NCI-H2196 (cell line): Measurements from ENCODE around the gene BCDIN3D.
A peak's percentile ranks its signal among the peaks of the same experiment; 100 is the strongest.

Source experiments
- DNase-seq: peaks from one replicate; lab custom pipeline; 2025; ENCODE audit not compliant: unreplicated experiment; lab: John Stamatoyannopoulos, UW

BCDIN3D gene

DNA sequence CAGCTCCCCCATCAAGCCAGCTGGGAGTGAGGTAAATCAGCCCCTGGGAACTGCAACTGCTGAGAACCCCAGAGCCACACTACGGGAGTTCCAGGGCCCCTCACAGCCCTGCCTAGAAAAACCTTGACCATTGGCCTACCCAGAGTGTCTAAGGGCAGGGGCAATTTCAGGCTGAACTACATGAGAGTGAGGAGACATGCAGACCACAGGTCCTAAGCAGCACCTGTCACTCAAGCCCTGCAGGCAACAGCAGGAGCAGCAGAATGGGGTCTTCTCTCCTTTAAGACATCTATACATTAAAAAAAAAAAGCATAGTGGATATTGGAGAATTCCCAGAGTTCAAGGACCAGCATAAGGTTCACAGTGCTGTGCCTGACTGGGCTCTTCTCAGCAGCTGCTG is 19.6 kb downstream of the BCDIN3D start:
- no peak for DNase-seq

DNA sequence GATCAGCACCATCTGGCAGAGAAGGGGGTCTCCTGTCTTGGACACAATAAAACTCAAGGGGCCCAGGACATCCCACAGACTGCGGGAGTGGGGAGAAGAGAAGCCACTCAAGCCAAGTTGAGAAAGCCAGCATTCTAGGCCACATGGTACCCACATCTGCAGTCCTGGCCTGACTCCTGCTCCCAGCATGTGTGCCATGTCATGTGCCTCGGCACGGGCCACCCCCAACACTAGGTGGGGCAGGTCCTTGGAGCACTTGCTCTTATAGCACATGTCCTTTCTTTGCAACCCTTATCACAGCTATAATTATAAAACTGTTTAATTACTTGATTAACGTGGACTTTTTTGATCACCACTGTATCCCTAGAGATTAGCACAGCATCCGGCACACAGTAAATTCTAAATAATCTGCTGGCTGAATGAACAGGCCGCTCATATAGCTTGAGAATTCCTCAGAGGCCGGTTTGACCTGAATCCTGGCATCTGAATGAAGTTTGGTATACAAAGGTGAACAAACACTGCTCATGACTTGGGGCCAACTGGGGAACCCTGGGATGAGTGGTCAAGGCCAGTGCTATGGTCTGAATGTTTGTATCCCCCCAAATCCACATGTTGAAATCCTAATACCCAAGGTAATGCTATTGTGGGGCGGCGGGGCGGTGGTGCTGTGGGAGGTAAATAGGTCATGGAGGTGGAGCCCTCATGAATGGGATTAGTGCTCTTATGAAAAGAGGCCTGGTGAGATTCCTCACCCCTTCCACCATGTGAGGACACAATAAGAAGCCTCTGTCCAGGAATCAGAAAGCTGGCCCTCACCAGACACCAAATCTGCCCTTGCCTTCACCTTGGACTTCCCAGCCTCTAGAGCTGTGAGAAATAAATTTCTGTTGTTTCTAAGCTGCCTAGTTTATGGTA is 21.3 kb downstream of the BCDIN3D start:
- DNase-seq = no peak

DNA sequence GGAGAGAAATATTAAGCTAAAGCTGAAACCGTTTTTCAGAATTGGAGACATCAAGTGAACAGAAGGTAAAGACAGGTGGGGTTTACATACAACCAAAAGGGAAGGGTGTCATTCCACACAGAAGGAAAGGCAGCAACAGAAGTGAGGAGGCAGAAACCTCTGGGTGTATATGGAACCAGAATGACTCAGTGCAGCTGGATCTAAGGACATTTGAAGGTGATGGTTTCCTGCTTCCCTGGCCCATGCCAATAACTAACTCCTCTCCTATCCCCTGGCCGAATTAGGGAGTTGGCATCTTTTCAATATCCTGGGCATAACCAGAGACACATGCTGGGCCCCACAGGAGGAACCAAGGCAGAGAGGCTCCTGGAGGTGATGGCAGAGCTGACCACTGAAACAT is 23.1 kb downstream of the BCDIN3D start:
- no peak for DNase-seq

DNA sequence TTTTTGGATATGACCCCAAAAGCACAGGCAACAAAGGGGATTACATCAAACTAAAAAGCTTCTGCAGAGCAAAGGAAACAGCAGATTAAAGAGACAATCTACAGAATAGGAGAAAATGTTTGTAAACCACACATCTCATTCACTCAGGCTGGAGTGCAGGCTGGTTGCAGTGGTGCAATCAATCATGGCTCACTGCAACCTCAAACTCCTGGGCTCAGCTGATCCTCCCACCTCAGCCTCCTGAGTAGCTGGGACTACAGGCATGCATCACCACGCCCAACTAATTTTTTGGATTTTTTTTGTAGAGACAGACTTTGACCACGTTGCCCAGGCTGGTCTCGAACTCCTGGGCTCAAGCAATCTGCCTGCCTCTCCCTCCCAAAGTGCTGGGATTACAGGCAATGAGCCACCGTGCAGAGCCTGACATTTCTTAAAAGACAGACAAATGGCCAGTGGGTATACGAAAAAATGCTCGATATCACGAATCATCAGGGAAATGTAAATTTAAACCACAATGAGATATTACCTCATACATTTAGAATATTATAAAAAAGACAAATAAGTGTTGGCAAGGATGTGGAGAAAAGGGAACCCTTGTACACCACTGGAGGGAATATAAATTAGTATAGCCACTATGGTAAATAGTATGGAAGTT is 24.5 kb downstream of the BCDIN3D start:
- no peak for DNase-seq

DNA sequence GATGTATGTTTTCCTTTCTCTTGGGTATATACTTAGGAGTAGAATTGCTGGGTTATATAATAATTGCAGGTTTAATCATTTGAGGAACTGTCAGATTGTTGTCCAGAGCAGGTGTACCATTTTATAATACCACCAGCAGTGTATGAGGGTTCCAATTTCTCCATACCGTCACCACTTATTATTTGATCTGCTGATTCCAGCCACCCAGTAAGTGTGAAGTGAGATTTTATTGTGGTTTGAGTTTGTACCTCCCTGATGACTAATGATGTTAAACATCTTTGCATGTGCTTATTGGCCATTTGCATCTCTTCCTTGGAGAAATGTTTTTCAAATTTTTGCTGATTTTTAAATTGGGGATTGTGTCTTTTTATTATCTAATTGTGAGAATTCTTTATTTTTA is 29.8 kb downstream of the BCDIN3D start:
- peak; percentile 21 for DNase-seq

DNA sequence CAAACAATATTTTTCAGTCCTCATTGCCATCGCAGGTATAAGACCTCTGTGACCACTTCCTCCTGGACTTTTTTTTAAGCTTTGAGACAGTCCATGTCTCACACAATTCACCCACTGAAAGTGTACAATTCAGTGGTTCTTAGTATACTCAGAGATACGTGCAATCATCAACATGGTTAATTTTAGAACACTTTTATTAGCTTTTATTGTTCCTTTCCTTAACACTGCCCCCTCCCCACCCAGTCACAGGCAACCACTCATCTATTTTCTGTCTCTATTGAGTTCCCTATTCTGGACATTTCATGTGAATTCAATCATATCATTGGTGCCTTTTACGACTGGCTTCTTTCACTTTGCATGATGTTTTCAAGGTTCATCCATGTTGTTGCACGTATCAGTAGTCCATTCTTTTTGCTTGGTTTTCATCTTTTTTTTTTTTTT is 30.9 kb downstream of the BCDIN3D start:
- no peak for DNase-seq

GRCh38 chr12:49811136-49811535 is 31.8 kb downstream of the BCDIN3D start:
- DNase-seq = no peak

DNA sequence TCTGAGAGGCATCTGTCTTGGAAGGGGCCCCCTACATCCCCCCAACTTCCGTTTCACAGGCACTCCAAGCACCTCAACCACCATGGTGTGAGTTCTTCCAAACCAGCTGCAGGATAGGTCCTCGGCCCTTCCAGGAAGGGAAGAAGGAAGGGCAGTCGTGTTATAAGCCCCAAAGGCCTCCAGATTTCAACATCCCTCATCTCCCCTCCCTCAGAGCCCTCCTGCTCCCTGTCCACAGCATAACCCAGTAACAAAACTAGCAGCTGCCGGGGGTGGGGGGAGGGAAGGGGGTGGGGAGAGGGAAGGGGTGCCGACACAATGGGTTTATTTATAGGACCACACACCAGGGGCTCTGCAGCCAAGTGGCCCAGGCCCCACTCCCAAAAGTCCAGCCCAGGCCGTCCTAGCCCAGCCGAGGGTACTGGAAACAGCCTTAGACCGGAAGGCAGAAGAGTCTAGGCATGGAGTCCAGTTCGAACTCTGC is 33.0 kb downstream of the BCDIN3D start:
- no peak for DNase-seq

- no peak for DNase-seq
Observed at GRCh38 chr12:49809381-49809905, 33.5 kb downstream of the BCDIN3D start.

DNA sequence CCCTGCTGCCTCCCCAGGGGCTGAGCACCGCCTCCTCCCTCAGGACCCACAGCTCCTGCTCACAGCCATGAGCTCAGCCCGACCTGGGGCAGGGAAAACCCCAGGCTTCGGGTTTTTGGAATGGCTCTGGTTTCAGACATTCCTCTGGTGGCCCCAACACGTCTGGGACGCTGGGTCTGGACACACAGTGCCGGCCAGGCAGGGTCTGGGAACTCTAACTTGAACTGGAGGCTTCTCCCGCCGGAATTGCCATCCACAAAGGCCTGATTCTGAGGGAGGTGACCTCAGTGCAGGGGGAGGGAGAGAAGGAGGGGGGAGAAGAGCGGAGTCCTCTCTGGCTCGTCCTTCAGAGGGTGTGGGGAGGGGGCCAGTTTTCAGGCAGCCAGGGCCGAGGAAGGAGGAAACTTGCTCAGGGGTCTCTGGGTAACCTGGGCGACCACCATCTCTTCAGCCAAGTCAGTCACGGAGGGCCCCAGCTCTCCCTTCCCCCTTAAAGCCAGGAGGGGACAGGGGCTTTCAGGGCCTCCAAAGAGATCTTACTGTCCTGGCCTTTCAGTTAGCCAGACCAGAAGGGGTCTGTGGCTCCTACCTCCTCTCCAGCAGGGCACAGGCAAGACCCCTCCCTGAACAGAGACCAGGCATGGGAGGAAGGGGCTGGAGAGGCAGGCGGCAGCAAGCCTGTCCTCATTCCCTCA is 34.1 kb downstream of the BCDIN3D start:
- DNase-seq = no peak

DNA sequence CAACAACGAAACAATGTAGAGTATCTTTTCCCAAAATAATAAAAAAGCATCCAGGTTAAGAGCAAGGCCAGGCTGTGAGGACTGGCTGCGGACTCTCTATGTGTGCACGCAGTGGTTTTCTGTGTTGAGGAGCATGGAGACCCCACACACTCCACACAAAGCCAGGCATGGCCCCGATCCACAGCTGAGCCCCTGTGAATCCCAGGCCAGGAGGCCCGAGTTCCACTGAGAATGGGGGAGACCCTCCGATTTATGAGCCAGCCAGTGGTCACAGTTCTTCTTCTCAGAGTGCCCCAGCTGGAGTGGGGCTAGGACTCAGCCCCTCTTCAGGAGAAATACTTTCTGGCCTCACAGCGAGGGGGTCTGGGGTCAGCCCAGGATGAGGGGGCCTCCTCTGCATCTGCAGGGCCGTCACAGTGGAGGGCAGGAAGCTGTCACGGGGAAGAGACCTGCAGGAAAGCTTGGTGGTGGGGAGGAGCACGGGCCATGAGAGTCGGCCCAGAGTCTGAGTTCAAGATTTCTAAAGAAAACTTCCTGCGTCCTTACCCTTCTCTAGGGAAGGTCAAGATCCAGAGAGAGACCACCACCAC is 34.8 kb downstream of the BCDIN3D start:
- DNase-seq = no peak

- DNase-seq = no peak
Observed at GRCh38 chr12:49806877-49807276, 36.0 kb downstream of the BCDIN3D start.

DNA sequence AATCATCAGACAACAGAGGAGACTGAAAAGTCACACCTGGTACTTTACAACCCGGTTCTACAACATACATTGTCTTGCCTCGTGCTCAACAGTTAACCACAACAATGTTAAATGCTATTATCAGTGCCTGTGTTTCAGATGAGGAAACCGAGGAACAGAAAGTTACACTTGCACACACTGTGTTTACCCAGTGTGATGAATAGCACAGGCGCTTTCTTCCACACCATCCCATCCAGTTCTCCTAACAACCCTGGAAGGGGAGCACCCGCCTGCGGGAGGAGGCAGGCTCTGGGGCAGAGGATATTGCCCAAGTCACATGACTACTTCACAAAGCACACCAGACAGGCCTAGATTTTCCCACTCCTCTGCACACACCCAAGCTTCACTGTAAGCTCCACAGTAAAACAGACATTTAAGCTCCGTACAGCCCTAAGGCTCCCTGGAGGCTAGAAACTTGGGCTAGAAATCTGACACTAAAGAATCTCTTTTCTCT is 36.5 kb downstream of the BCDIN3D start:
- no peak for DNase-seq

GRCh38 chr12:49805409-49805808 is 37.5 kb downstream of the BCDIN3D start:
- DNase-seq = no peak

- DNase-seq = no peak
Observed at GRCh38 chr12:49804821-49805220, 38.1 kb downstream of the BCDIN3D start.

DNA sequence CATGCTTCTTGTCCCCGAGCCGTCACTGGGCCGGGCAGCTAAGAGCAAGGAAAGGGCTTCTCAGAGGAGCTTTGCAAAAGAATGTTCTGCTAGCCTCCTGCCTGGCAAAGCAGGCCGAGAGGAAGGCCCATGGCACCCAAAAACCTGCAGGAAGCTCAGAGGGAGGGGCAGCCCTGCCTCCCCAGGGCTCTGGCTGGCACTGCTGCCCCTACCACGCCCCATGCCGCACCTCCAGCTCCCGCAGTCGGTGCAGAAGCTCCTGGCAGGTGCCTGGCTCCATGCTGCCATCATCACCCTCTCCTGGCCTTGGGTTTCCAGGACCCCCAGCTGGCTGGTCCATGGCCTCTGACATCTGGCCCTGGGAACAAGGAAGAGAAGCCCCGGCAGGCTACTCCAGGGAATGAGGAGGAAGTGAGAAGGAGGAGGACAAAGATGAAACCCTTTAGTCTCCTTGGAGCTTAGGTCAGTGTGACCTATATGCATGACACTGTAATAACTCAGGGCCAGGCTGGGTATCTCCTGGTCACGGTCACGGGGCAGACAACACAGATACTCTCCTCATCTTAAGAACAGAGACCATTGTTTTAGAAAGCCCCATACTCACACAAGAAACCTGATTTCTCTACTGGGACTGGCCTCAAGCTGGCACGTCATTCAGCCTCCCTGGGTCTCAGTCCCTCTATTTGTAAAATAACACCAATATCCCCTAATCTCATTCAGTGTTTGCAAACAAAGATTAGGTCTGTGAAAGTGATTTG is 39.0 kb downstream of the BCDIN3D start:
- no peak for DNase-seq

GRCh38 chr12:49801141-49802063 is 41.5 kb downstream of the BCDIN3D start:
- DNase-seq = no peak

DNA sequence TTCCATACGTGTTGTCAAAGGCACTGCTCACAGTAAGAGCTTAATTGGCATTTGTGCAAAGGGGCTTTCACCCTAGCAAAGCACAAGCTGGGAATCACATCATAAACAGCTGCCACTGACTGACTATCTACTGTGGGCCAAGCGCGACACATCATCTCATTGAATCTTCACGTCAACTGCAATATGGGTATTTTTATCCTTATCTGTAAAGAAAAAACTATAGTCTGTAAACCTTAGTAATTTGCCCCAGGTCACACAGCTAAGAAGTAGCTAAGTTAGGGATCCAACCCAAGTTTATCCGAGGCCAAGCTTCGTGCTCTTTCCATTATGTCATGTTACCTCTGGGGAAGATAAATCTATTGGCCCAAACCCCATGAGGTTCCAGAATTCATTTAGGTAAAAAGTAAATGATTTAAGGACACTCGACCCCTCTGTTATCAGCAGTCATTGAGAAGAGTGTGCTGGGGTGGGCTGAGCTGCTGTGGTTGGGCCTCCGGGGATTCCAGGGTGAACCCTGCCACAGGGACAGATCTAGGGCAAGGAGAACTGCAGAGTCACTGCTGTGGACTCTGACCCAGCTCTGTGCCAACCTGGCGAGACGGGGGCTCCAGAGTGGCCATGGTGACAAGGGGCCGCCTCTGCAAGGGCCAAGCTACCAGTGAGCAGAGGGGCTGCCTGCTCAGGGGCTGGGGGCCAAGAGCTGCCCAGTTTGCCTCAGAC is 42.3 kb downstream of the BCDIN3D start:
- DNase-seq = no peak
